Activated effector memory CD4-positive, alpha-beta T cell treated with anti-CD3 and anti-CD28 coated beads, Interleukin-2, amount 50 U/mL, for 16 hours (primary cell): ENCODE results near the gene HESX1.
A peak's percentile ranks its signal among the peaks of the same experiment; 100 is the strongest.

Source experiments
- DNase-seq: peaks from one replicate; pipeline ENCODE4 v3.0.0-alpha.2; 2020

The HESX1 gene

GRCh38 chr3:57199895-57200297 is at the start of gene HESX1:
TSS of gene HESX1 (minus strand) at chr3:57199978. CDS start at chr3:57199918, 60 bp downstream.
- DNase-seq, result no peak

- no peak for DNase-seq
These were observed 45.2 kb upstream of the HESX1 start for GRCh38 chr3:57244946-57245345.

- DNase-seq, result no peak
These were observed 35.1 kb upstream of the HESX1 start for GRCh38 chr3:57234613-57235575.

GRCh38 chr3:57233799-57234198 is 34.0 kb upstream of the HESX1 start:
- no peak for DNase-seq

- DNase-seq, result no peak
These were observed 30.2 kb upstream of the HESX1 start for GRCh38 chr3:57230006-57230405.

- peak; percentile 79 for DNase-seq
These were observed 28.4 kb upstream of the HESX1 start for GRCh38 chr3:57227930-57228751.

- DNase-seq, result peak; percentile 95
These were observed 27.6 kb upstream of the HESX1 start, which contains the start of gene APPL1 for GRCh38 chr3:57227204-57227929. TSS of gene APPL1 (plus strand) at chr3:57227729. CDS start at chr3:57227884, 155 bp downstream.

- no peak for DNase-seq
These were observed 26.4 kb upstream of the HESX1 start for GRCh38 chr3:57226176-57226575.

GRCh38 chr3:57224856-57225255 is 25.1 kb upstream of the HESX1 start:
- DNase-seq, result no peak

GRCh38 chr3:57221883-57222282 is 22.1 kb upstream of the HESX1 start:
- no peak for DNase-seq

GRCh38 chr3:57206423-57206822 is 6.6 kb upstream of the HESX1 start:
- no peak for DNase-seq

- DNase-seq, result no peak
These were observed 5.1 kb downstream of the HESX1 start for GRCh38 chr3:57194641-57195040.

GRCh38 chr3:57192028-57192427 is 7.8 kb downstream of the HESX1 start:
- DNase-seq, result no peak

GRCh38 chr3:57184526-57184925 is 15.3 kb downstream of the HESX1 start:
- no peak for DNase-seq

GRCh38 chr3:57179580-57180410 is 20.0 kb downstream of the HESX1 start:
- DNase-seq, result no peak

GRCh38 chr3:57176045-57176444 is 23.7 kb downstream of the HESX1 start:
- DNase-seq, result no peak

GRCh38 chr3:57173687-57174086 is 26.1 kb downstream of the HESX1 start:
- DNase-seq, result no peak

GRCh38 chr3:57170946-57171345 is 28.8 kb downstream of the HESX1 start:
- no peak for DNase-seq

GRCh38 chr3:57169872-57170623 is 29.7 kb downstream of the HESX1 start:
- DNase-seq, result peak; percentile 85

- DNase-seq, result no peak
These were observed 30.7 kb downstream of the HESX1 start for GRCh38 chr3:57169108-57169507.

- DNase-seq, result no peak
These were observed 31.6 kb downstream of the HESX1 start for GRCh38 chr3:57168151-57168550.
